HL-60 (cell line): ENCODE measurements around the gene AK8.

Experiments
- CTCF ChIP-seq: IDR thresholded peaks from one replicate; pipeline ENCODE4 v1.5.1; 2011; ENCODE audit warnings: low read length, control low read depth, inconsistent platforms; ENCODE audit not compliant: insufficient read depth
- POLR2AphosphoS5 ChIP-seq: IDR thresholded peaks from 2 replicates; pipeline ENCODE4 v1.6.1; 2012; ENCODE audit warnings: low read depth
- REST ChIP-seq: IDR thresholded peaks from 2 replicates; pipeline ENCODE4 v1.6.1; 2012; ENCODE audit warnings: low read depth; ENCODE audit not compliant: insufficient replicate concordance
- SPI1 ChIP-seq: IDR thresholded peaks from 2 replicates; pipeline ENCODE4 v1.6.1; 2012; ENCODE audit warnings: low read depth, mild to moderate bottlenecking, borderline replicate concordance

- TF ChIP-seq CTCF (no peak), REST (no peak), SPI1 (no peak), POLR2AphosphoS5 (no peak)
Observed at GRCh38 chr9:132804576-132805295, 73.3 kb downstream of the AK8 start.
